ENCODE data around the gene FAM9A.
"Not testable (repeated sequence)": the region's sequence is repeated elsewhere in the genome, so short reads cannot be mapped to it uniquely, and the experiment has no call there.

FAM9A gene

DNA sequence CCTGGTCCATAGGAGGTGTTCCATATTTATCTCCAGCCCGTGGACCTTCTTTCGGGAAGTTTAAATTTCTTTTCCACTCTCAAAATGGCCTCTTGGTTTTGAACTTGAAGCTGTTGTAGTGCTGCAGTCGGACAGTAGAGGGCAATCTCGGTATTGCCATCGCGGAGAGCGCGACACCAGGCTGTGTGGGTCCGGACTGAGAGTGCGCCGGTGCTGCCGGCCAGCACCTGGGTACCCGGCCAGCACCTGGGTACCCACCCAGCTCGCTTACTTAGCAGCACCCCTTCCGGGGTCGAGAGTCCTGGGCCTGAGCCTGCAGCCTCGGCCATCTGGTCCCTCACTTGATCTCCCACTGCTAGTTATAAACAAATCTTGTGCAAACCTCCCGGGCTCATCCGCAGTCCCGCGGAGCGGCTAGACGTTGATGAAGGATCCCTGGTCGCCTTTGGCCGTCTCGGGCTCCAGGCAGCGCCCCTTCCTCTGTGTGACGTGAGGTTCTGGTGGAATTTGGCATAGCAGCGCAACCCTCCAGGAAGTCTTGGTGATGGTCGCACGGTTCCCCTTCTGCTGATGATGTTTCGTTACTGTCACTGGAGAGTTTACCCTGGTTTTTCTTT lies 18.0 kb downstream of the FAM9A start:
- no peak for DNase-seq (ENCODE audit: extremely low read depth, low read depth)
- TF ChIP-seq, protein P1, sequence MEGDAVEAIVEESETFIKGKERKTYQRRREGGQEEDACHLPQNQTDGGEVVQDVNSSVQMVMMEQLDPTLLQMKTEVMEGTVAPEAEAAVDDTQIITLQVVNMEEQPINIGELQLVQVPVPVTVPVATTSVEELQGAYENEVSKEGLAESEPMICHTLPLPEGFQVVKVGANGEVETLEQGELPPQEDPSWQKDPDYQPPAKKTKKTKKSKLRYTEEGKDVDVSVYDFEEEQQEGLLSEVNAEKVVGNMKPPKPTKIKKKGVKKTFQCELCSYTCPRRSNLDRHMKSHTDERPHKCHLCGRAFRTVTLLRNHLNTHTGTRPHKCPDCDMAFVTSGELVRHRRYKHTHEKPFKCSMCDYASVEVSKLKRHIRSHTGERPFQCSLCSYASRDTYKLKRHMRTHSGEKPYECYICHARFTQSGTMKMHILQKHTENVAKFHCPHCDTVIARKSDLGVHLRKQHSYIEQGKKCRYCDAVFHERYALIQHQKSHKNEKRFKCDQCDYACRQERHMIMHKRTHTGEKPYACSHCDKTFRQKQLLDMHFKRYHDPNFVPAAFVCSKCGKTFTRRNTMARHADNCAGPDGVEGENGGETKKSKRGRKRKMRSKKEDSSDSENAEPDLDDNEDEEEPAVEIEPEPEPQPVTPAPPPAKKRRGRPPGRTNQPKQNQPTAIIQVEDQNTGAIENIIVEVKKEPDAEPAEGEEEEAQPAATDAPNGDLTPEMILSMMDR (IDR thresholded peaks at IDR 0.05; ENCODE audit: low read depth, low read length): peak; percentile 43

DNA sequence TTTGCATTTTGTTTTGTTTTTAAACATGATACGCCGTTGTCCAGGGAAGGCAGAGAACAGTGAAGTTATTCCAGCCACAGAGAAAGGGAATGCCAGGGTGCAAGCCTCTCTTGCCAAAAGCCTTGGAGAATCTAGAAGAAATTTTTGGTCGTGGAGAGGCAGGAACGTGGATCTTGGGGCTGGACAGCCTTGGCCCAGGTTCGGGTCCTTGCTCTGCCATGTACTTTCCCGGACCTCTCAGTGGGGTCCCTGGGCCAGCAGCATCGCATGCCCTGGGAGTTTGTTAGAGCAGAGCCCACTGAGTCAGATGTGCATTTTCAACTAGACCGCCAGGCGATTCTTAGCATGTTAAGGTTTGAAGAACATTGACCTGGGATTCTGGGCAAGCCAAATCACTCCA lies 18.6 kb downstream of the FAM9A start:
- DNase-seq (ENCODE audit: extremely low read depth, low read depth): no peak
- TF ChIP-seq, protein P1 (IDR thresholded peaks at IDR 0.05; ENCODE audit: low read depth, low read length): no peak

DNA sequence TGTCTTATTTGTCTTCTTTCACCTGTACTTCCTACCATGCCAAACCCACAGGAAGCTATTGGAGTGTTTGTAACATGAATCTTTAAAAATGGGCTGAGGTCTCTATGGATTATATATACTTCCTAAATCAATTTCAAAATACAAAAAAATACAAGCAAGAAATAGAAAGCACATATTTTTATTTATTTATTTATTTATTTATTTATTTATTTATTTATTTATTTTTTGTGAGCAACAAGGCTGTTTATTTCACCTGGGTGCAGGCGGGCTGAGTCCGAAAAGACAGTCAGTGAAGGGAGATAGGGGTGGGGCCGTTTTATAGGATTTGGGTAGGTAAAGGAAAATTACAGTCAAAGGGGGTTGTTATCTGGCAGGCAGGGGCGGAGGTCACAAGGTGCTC lies 19.3 kb downstream of the FAM9A start:
- DNase-seq (ENCODE audit: extremely low read depth, low read depth): not testable (repeated sequence)

DNA sequence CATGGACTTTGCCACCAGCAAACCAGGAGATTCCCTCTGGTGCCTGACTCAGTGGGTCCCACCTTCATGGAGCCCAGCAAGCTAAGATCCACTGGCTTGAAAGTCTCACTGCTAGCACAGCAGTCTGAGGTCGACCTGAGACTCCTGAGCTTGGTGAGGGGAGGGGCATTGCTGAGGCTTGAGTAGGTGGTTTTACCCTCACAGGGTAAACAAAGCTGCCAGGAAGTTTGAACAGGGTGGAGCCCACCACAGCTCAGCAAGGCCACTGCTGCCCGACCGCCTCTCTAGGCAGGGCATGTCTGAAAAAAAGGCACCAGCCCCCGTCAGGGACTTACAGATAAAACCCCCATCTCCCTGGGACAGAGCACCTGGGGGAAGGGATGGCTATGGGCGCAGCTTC lies 28.1 kb downstream of the FAM9A start:
- TF ChIP-seq, protein P1 (IDR thresholded peaks at IDR 0.05; ENCODE audit: low read depth, low read length): no peak
- no peak for DNase-seq (ENCODE audit: extremely low read depth, low read depth)

DNA sequence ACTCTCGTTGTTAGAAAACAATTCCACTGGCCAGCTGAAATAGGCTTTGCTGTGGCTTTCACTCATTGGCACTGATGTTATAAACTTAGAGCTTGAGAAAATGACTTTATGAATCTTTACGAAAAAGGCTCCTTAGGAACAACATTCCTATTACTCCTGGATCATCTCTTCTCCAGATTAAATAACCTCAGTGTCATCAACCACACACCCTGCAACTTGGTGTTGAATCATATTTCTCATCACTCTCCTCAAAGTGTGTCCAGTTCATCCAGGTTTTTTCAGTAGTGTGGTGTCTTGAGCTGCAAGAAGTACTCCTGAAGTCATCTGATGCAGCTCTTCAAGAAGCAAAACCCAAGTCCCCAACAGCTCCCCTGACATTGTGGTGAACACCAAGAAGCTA lies 41.2 kb downstream of the FAM9A start:
- DNase-seq (ENCODE audit: extremely low read depth, low read depth): no peak
- TF ChIP-seq, protein P1 (IDR thresholded peaks at IDR 0.05; ENCODE audit: low read depth, low read length): no peak

DNA sequence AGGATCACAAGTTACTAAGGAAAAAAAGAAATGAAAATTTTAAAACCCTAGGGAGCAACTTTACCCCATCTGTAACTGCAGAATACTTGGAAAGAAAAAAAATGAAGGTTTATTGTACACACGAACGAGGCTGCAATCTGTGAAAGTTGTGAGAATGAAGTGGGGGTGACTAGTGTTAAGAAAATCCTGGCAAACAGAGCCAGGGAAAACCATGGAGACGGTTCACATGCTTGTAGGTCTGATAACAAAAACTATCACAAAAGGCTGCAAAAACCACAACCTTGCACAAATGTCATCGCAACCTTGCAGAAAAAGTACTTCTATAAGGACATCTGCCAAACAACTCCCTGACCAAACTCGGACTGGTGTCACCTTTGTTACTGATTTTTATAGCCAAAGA lies 42.5 kb downstream of the FAM9A start:
- not testable (repeated sequence) for DNase-seq (ENCODE audit: extremely low read depth, low read depth)

DNA sequence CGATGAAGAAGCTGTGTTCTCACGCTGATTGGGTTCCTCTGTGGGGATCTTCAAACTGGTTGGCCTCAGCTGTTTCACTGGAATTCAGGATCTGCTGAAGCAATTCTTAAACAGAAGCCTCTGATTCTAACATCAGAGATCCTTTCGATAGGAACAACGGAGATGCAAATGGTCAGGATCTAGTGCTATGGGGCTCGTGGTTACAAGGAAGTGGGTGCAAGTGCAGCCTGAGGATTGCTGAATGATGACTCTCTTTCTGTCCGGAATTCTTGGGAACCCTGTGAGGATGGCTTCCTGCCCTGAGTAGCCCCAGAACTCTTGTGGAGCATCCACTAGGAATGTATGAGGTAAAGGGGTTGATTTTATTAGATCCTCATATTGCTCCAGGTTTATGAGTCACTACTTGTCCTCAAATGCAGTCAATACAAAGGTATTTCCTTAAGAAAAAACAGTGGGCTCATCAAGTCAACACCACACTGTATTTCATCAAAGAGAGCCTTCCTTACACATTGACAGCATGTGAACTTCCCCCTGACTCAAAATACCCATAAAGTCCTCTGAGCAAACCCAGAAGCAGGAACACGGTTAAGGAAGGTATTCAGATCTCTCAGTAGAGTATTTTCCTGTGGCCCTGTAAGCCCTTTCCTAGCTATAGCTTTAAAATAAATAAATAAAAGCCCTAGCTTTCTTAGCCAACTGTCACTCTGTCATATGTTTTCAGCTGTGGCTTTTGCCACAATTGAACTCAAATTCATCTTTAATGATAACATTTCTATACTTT lies 43.4 kb downstream of the FAM9A start:
- DNase-seq (ENCODE audit: extremely low read depth, low read depth): not testable (repeated sequence)

DNA sequence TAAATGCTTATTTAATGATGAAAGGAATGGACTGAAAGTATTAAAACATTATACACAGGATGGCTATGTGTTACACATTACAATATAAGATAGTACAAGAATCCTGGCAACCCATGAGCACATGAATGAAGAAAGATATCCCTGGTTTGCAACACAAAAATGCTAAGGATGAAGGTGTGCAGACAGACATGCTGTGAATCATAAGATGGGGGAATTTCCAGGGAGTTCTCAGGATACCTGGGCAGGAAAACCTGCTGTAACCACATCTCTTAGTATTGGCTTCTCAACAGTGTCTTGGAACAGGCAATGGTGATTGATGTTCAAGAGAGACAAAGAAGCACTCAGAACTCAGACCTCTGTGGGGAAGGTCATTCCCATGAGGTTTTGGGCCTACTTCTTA lies 45.4 kb downstream of the FAM9A start:
- DNase-seq (ENCODE audit: extremely low read depth, low read depth): no peak
- TF ChIP-seq, protein P1 (IDR thresholded peaks at IDR 0.05; ENCODE audit: low read depth, low read length): no peak

DNA sequence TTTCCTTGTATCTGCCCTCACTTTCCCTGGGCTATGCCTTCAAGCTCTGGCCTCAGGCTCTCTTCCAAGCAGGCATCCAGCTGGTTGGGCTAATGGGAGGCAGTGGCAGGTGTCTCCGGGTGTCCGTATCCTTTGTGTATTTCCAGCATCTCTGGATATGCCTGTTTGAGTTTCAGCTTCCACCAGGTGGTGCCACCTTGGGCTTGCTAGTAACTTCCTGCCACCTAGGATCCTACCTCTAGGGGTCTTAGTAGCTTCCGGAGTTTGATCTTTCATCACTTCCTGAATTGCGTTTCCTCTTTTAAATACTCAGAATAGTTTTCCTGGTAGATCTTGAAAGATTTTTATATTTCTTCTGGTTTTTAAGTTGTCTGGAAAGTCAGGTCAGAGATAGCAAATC lies 46.1 kb downstream of the FAM9A start:
- TF ChIP-seq, protein P1 (IDR thresholded peaks at IDR 0.05; ENCODE audit: low read depth, low read length): no peak
- no peak for DNase-seq (ENCODE audit: extremely low read depth, low read depth)
